HEK293 (cell line): Measurements from ENCODE around the gene LIPE.

Source experiments
- CTCF ChIA-PET: fragments of 350-600 bp; formaldehyde crosslinking; extraction: SDS; loops from one replicate; lab custom pipeline; 2021; ENCODE audit warnings: antibody characterized with exemption; lab: Yijun Ruan, JAX
- POLR2A ChIA-PET: fragments of 300-600 bp; formaldehyde crosslinking; extraction: SDS; loops from one replicate; lab custom pipeline; 2020; ENCODE audit warnings: antibody characterized with exemption, inconsistent platforms; lab: Yijun Ruan, JAX
- H3K27ac ChIP-seq: fragments of 200-500 bp; sonication (Bioruptor generic); 2 replicates; pipeline ENCODE4 v1.5.1; 2014; ENCODE audit warnings: low read depth, low read length, control low read depth, inconsistent platforms; ENCODE audit errors: extremely low read depth
- H3K36me3 ChIP-seq, 2 experiments: fragments of 200-500 bp in 1 of 2; sonication (Bioruptor generic) in 1 of 2; 1 replicate in 1 of 2; 2 replicates in 1 of 2; pipeline ENCODE4 v1.5.1; 2014 to 2017; ENCODE audit warnings: inconsistent platforms in 2 of 2, low read length in 2 of 2; ENCODE audit not compliant: control insufficient read depth in 2 of 2, insufficient read depth in 1 of 2
- H3K4me1 ChIP-seq: fragments of 200-500 bp; sonication (Bioruptor generic); 2 replicates; pipeline ENCODE4 v1.5.1; 2014; ENCODE audit warnings: mild to moderate bottlenecking, low read length, inconsistent platforms; ENCODE audit not compliant: control insufficient read depth, insufficient read depth
- H3K4me3 ChIP-seq: 2 replicates; pipeline ENCODE4 v1.5.1; 2011; ENCODE audit warnings: low read depth, mild to moderate bottlenecking, control low read depth, low read length, moderate library complexity
- H3K9me3 ChIP-seq: fragments of 200-500 bp; sonication (Bioruptor generic); 2 replicates; pipeline ENCODE4 v1.5.1; 2014; ENCODE audit warnings: low read depth, low read length, inconsistent platforms; ENCODE audit not compliant: control insufficient read depth, insufficient read depth
- AEBP2 ChIP-seq: fragments of 450-650 bp; formaldehyde crosslinking; IDR thresholded peaks from 2 replicates; pipeline ENCODE4 v1.5.1; 2016; ENCODE audit warnings: missing biosample characterization, missing genetic modification characterization, borderline replicate concordance
- BCL11A ChIP-seq: fragments of 450-650 bp; formaldehyde crosslinking; IDR thresholded peaks from 2 replicates; pipeline ENCODE4 v1.5.1; 2016; ENCODE audit warnings: low read depth, missing biosample characterization, missing genetic modification characterization
- CTCF ChIP-seq: fragments of 450-650 bp; formaldehyde crosslinking; IDR thresholded peaks from 2 replicates; pipeline ENCODE4 v1.5.1; 2016; ENCODE audit warnings: missing biosample characterization, missing genetic modification characterization
- EGR2 ChIP-seq: fragments of 450-650 bp; formaldehyde crosslinking; IDR thresholded peaks from 2 replicates; pipeline ENCODE4 v1.5.1; 2016; ENCODE audit warnings: low read depth, missing biosample characterization, missing genetic modification characterization
- GLIS2 ChIP-seq: fragments of 450-650 bp; formaldehyde crosslinking; IDR thresholded peaks from 2 replicates; pipeline ENCODE4 v1.5.1; 2016; ENCODE audit warnings: missing biosample characterization, missing genetic modification characterization
- HOXC10 ChIP-seq: sonication (generic); formaldehyde crosslinking; IDR thresholded peaks from 2 replicates; pipeline ENCODE4 v1.8.1; 2023; ENCODE audit warnings: mild to moderate bottlenecking, missing genetic modification reagents
- KLF8 ChIP-seq: fragments of 450-650 bp; formaldehyde crosslinking; IDR thresholded peaks from 2 replicates; pipeline ENCODE4 v1.5.1; 2016; ENCODE audit warnings: missing biosample characterization, missing genetic modification characterization
- MZF1 ChIP-seq: fragments of 450-650 bp; formaldehyde crosslinking; IDR thresholded peaks from 2 replicates; pipeline ENCODE4 v1.5.1; 2017; ENCODE audit warnings: missing biosample characterization, missing genetic modification characterization, borderline replicate concordance
- OSR2 ChIP-seq: fragments of 450-650 bp; formaldehyde crosslinking; IDR thresholded peaks from 2 replicates; pipeline ENCODE4 v1.5.1; 2016; ENCODE audit warnings: missing biosample characterization, missing genetic modification characterization
- OVOL3 ChIP-seq: fragments of 450-650 bp; formaldehyde crosslinking; IDR thresholded peaks from 2 replicates; pipeline ENCODE4 v1.5.1; 2016; ENCODE audit warnings: missing biosample characterization, missing genetic modification characterization
- PRDM2 ChIP-seq: fragments of 450-650 bp; formaldehyde crosslinking; IDR thresholded peaks from 2 replicates; pipeline ENCODE4 v1.5.1; 2016; ENCODE audit warnings: missing biosample characterization, missing genetic modification characterization, borderline replicate concordance
- RBAK ChIP-seq: fragments of 450-650 bp; formaldehyde crosslinking; IDR thresholded peaks from 2 replicates; pipeline ENCODE4 v1.5.1; 2016; ENCODE audit warnings: missing biosample characterization, missing genetic modification characterization
- ZFHX2 ChIP-seq: fragments of 450-650 bp; formaldehyde crosslinking; conservative IDR thresholded peaks from 2 replicates; pipeline ENCODE4 v1.5.1; 2016; ENCODE audit warnings: missing biosample characterization, missing genetic modification characterization
- ZNF174 ChIP-seq: fragments of 450-650 bp; formaldehyde crosslinking; IDR thresholded peaks from 2 replicates; pipeline ENCODE4 v1.5.0; 2017; ENCODE audit warnings: missing biosample characterization, mild to moderate bottlenecking, missing genetic modification characterization
- ZNF24 ChIP-seq: fragments of 450-650 bp; formaldehyde crosslinking; IDR thresholded peaks from 2 replicates; pipeline ENCODE4 v1.5.1; 2016; ENCODE audit warnings: missing biosample characterization, missing genetic modification characterization
- ZNF394 ChIP-seq: fragments of 450-650 bp; formaldehyde crosslinking; IDR thresholded peaks from 2 replicates; pipeline ENCODE4 v1.5.1; 2016; ENCODE audit warnings: missing biosample characterization, missing genetic modification characterization, mild to moderate bottlenecking, moderate library complexity, borderline replicate concordance
- ZNF501 ChIP-seq: fragments of 450-650 bp; formaldehyde crosslinking; IDR thresholded peaks from 2 replicates; pipeline ENCODE4 v1.5.1; 2016; ENCODE audit warnings: missing biosample characterization, missing genetic modification characterization
- ZNF561 ChIP-seq: fragments of 450-650 bp; IDR thresholded peaks from 2 replicates; pipeline ENCODE4 v1.5.1; 2018; ENCODE audit warnings: missing biosample characterization, missing genetic modification characterization, borderline replicate concordance
- ZNF654 ChIP-seq: fragments of 450-650 bp; formaldehyde crosslinking; IDR thresholded peaks from 2 replicates; pipeline ENCODE4 v1.5.1; 2016; ENCODE audit warnings: low read depth, missing biosample characterization, missing genetic modification characterization
- ZNF792 ChIP-seq: fragments of 450-650 bp; formaldehyde crosslinking; IDR thresholded peaks from 2 replicates; pipeline ENCODE4 v1.5.1; 2016; ENCODE audit warnings: missing biosample characterization, missing genetic modification characterization

The LIPE gene

GRCh38 chr19:42442833-42443232, 15.6 kb upstream of the LIPE start, which contains the start of gene CXCL17:
TSS of gene CXCL17 (minus strand) at chr19:42442946. CDS start at chr19:42442832, 114 bp downstream.
- Histone ChIP-seq H3K36me3 (no peaks in the 10 kb centered on the region), H3K27ac (0 out of 2 replicates have a peak within 1 kb of the TSS, but pooled peaks have one; percentile 24), H3K9me3 (no peaks in the 10 kb centered on the region), H3K4me1 (peaks cover 6% of the 10 kb centered on the region), H3K4me3 (no peak within 1 kb of the TSS)
- CTCF ChIA-PET = interaction anchor here (0.7 to 3.3 kb wide), 8 partner anchors 7 to 333 kb away, joined by 3 to 91 read pairs (median 36); partner anchors contain the start of genes CEACAM1 and LIPE
- no peak for TF ChIP-seq AEBP2
- no peak for TF ChIP-seq HOXC10 (CRISPR knock-in tag)
- no peak for TF ChIP-seq OSR2
- TF ChIP-seq BCL11A = no peak
- no peak for TF ChIP-seq ZNF174 (tag by site-specific recombination)
- no peak for TF ChIP-seq ZNF394 (tag by site-specific recombination)
- TF ChIP-seq MZF1 = no peak
- POLR2A ChIA-PET = no interaction called here

GRCh38 chr19:42441049-42441445, 13.9 kb upstream of the LIPE start:
- H3K4me3 ChIP-seq = no peak overlapping the region

DNA sequence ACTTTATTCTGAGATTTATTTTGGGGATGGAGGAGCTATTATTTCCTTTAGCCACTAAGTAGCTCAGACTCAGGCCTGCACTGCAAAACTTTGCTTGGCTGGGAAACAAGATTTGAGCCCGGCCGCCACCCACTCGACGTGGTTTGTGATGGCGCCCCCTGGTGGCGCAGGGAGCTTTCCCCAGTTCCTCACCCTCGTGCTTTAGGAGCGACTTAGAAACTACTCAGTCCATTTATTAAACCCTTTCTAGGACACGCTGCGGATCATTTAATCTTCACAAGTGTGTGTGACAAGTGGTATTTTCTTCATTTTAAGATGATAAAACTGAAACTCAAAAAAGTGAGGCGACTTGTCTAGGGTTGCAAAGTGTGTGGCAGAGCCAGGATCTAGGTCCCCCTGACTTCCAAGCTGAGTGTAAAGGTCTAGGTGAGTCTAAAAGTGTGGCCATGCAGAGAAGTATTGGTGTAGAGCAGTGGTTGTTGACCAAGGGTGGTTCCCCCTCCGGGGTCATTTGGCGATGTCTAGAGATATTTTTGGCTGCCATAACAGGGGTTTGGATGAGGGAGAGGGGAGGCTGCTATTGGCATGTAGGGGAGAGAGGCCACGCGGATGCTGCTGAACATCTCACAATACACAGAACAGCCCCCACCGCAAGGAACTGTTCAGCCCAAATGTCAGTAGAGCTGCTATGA, 13.3 kb upstream of the LIPE start:
- no peak overlapping the region for H3K27ac ChIP-seq
- POLR2A ChIA-PET = interaction anchor here (0.8 to 1.9 kb wide), 3 partner anchors 32 to 194 kb away, joined by 3 to 7 read pairs (median 3); no protein-coding TSS in a partner anchor
- CTCF ChIA-PET = interaction anchor here (0.5 to 3.3 kb wide), 80 partner anchors 9 to 1493 kb away, joined by 3 to 91 read pairs (median 5); partner anchors contain the start of genes CEACAM1 and LIPE
- peaks cover 10% of the 10 kb centered on the region for H3K4me1 ChIP-seq
- no peaks in the 10 kb centered on the region for H3K9me3 ChIP-seq
- no peaks in the 10 kb centered on the region for H3K36me3 ChIP-seq
- H3K4me3 ChIP-seq = no peak overlapping the region
- TF ChIP-seq KLF8 (tag by site-specific recombination) = 0 out of 2 replicates have a peak, but pooled peaks have one; percentile 25
- TF ChIP-seq ZFHX2 = peak; percentile 72
- TF ChIP-seq ZNF24 = no peak
- TF ChIP-seq PRDM2 (tag by site-specific recombination) = no peak
- TF ChIP-seq ZNF654 (tag by site-specific recombination) = peak; percentile 16
- peak; percentile 70; the same call in 1 of the 2 replicates for TF ChIP-seq ZNF561 (tag by site-specific recombination)
- TF ChIP-seq CTCF (tag by site-specific recombination) = peak; percentile 80

More at GRCh38 chr19:42441049-42441445, 13.9 kb upstream of the LIPE start:
- Histone ChIP-seq H3K9me3 (no peaks in the 10 kb centered on the region), H3K4me1 (peaks cover 9% of the 10 kb centered on the region), H3K27ac (no peak overlapping the region), H3K36me3 (no peaks in the 10 kb centered on the region)
- ChIA-PET CTCF (interaction anchor here (0.6 to 3.3 kb wide), 52 partner anchors 8 to 578 kb away, joined by 3 to 91 read pairs (median 6); partner anchors contain the start of genes CEACAM1 and LIPE), POLR2A (interaction anchor here (1.9 kb wide), 1 partner anchor 44 kb away, joined by 7 read pairs; no protein-coding TSS in a partner anchor)
- TF ChIP-seq GLIS2 (tag by site-specific recombination) (no peak), EGR2 (tag by site-specific recombination) (peak; percentile 75), OVOL3 (tag by site-specific recombination) (no peak), ZNF792 (tag by site-specific recombination) (no peak), ZNF501 (no peak), ZFHX2 (peak; percentile 64), RBAK (tag by site-specific recombination) (no peak)
